ENCODE measurements around the gene SMS.
"Not testable (repeated sequence)": the region's sequence is repeated elsewhere in the genome, so short reads cannot be mapped to it uniquely, and the experiment has no call there.

Gene SMS

DNA sequence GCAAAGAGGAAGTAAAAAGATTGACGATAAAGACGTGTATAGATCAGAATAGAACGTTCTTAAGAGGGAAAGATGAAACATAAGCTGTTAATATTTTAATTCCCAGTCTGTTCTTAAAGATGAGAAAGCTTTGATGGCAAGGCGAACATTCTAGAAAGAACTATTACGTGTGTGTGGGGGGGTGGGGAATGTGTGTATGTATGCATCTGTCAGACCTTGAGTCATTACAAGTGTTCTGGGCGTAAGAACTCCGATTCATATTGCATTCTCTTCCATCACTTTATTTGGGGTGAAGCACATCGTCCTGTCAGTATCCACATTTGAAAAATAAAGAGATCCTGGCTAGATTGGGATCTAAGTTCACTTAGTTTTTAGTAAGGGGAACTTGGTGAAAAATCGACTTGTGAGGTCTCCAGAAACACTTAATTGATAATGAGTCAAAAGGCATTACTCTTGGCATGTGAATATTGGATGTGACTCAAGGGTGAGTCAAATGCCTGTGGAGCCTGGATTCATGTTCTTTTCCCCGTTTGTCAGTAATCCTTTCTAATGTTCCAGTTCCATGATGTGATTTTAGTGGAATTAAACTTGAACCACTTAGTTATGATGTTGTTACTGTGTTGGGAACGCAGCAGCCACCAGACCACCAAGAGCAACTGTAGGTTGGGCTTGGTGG is 3.1 kb downstream of the SMS start:
- Mint-ChIP-seq H3K27ac (no peak overlapping the region), H3K27me3 (no peaks in the 10 kb centered on the region), H3K4me3 (peak overlapping the region; percentile 14 to 52), H3K9me3 (no peaks in the 10 kb centered on the region), H3K36me3 (peaks cover 12 to 24% of the 10 kb centered on the region in 2 donors), H3K4me1 (peaks cover 19 to 32% of the 10 kb centered on the region in 2 donors)
- ATAC-seq (replicated peaks) (no peak), DNase-seq (no peak)

DNA sequence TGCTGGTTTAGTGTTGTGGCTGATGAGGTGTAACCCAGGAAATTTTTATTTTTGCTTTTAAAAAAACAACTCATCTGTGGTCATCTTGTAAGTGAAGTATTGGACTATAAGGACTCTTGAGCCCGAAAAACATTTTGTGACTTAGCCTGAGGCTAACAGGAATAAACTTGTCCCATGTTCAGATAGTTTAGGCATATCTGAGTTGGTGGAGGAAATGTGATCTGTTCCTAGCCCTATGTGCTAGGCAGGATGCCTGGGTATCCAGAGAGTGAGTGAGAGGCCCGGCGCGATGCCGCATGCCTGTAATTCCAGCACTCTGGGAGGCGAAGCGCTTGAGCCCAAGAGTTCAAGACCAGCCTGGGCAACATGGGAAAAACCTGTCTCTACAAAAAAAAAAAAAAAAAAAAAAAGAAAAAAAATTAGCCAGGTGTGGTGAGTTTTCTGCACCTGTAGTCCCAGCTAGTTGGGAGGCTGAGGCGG is 3.7 kb downstream of the SMS start:
- Mint-ChIP-seq H3K4me1 (peaks cover 19 to 32% of the 10 kb centered on the region in 2 donors), H3K4me3 (no peak overlapping the region), H3K27ac (no peak overlapping the region), H3K27me3 (no peaks in the 10 kb centered on the region), H3K9me3 (no peaks in the 10 kb centered on the region), H3K36me3 (peaks cover 13 to 25% of the 10 kb centered on the region in 2 donors)
- no peak for ATAC-seq (replicated peaks)
- DNase-seq: no peak

DNA sequence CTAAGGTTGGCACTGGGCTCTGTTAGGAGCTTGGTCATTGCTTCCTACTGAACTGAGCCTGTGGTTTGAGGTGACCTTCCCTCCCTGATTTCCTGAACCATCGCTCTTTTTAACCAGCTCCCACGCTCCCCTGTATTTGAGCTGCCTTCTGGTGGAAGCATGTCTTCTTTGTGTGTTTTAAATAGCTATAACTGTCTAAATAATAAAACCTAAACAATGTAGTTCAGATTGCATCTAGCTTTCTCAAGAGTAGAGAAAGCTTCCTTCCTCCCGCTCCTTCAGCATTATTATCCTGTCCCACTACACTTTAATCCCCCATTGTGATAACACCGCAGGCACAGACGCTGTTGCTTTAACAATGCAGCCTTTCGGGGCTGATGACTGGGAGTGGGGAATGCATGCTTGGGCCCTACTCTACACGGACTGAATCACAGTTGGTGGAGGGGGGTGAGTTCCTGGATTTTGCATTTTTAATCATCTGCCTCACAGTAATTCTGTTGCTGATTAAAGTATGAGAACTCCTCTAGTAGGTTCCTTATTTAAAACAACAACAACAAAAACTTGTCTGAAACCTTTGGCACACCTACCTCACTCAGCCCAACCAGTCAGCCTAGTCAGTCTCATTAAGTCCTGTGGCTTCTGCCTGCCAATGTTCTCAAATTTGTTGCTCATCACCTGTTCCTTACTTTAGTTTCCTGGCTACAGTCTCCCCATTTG is 6.6 kb downstream of the SMS start:
- ATAC-seq (replicated peaks): no peak
- Mint-ChIP-seq H3K9me3 (no peaks in the 10 kb centered on the region), H3K27me3 (no peaks in the 10 kb centered on the region), H3K36me3 (peaks cover 19 to 30% of the 10 kb centered on the region in 2 donors), H3K4me1 (peaks cover 18 to 37% of the 10 kb centered on the region in 2 donors), H3K4me3 (no peak overlapping the region), H3K27ac (no peak overlapping the region)
- no peak for DNase-seq

DNA sequence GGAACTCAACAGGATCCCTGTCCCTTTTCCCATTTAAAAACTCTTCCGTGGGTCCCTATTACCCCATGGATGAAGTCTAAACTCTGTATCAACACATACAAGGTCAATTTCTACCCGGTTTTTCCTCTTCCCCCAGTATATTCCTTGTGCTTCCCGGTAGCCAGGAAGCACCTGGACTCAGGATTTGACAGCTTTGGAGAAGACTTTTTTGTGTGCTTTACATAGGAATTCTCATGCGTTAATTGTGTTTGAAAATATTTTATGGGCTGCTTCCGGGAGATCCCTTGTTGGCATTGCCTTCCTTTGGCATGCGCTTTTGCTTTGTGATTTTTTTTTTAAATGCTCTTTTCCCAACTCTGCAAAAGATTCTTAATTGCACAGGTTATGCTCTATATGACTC is 7.2 kb downstream of the SMS start:
- Mint-ChIP-seq H3K27me3 (no peaks in the 10 kb centered on the region), H3K27ac (no peak overlapping the region), H3K36me3 (peaks cover 16 to 25% of the 10 kb centered on the region in 2 donors), H3K4me3 (no peak overlapping the region), H3K9me3 (no peaks in the 10 kb centered on the region), H3K4me1 (peaks cover 13 to 31% of the 10 kb centered on the region in 2 donors)
- no peak for DNase-seq
- ATAC-seq (replicated peaks): no peak

DNA sequence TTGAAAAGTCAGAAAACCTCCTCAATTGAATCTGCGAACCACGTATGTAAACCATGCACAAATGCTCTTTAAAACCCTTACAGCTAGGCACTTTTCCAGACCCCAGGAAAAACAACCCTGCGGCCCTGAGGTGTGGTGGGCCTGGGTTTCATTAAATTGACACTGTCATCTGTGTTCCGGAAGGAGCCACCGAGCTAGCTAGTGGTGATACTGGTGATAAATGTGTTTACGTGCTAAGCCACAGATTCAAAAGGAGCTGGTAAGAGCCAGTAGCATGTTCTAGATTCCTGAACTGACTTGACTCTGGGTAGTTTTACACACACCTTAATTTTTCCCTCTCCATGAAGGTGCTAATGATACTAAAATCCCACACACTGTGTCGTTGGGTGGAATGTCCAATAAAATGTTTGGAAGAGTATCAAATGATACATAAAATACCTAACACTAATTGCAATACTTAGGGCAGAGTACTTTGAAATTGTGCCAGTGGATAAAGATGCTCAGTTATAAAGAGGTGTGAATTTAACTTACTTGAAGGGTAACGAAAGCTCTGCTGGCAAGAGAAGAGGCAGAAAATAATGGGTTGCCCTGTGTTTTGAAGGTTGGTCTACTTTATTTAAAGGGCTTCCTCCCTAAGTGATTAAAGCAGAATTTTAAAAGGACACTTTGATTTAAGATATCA is 8.5 kb downstream of the SMS start:
- H3K4me3 Mint-ChIP-seq: no peak overlapping the region

DNA sequence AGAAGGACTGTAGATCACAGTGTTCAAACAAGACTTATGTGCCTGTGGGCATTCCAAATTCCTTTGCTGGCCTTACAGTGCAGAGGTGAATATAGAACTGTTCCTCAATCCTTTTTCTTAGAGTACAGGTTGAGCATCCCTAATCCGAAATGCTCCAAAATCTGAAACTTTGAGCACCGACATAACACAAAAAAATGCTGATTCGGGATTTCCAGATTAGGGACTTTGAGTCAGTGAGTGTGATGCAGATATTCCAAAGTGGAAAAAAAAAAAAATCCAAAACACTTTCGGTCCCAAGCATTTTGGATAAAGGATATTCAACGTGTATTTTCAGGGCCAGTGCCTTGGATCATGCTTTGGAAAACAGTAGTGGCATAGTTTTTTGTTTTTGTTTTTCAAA is 9.2 kb downstream of the SMS start:
- Mint-ChIP-seq H3K27ac (no peak overlapping the region), H3K27me3 (no peaks in the 10 kb centered on the region), H3K4me3 (no peak overlapping the region), H3K9me3 (no peaks in the 10 kb centered on the region), H3K4me1 (peaks cover 13 to 29% of the 10 kb centered on the region in 2 donors), H3K36me3 (peaks cover 13 to 20% of the 10 kb centered on the region in 2 donors)
- DNase-seq (no peak), ATAC-seq (replicated peaks) (no peak)

More for the DNA sequence above, 8.5 kb downstream of the SMS start:
- peaks cover 13 to 20% of the 10 kb centered on the region in 2 donors for H3K36me3 Mint-ChIP-seq
- H3K27ac Mint-ChIP-seq: no peak overlapping the region
- H3K4me1 Mint-ChIP-seq: peaks cover 13 to 29% of the 10 kb centered on the region in 2 donors
- DNase-seq (no peak), ATAC-seq (replicated peaks) (no peak)
- H3K9me3 Mint-ChIP-seq: no peaks in the 10 kb centered on the region
- no peaks in the 10 kb centered on the region for H3K27me3 Mint-ChIP-seq

DNA sequence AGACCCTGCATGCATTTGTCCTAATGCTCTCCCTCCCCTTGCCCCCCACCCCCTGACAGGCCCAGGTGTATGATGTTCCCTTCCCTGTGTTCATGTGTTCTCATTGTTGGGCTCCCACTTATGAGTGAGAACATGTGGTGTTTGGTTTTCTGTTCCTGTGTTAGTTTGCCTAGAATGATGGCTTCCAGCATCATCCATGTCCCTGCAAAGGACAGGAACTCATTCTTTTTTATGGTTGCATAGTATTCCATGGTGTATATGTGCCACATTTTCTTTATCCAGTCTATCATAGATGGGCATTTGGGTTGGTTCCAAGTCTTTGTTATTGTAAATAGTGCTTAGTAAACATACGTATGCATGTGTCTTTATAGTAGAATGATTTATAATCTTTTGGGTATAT is 10.0 kb downstream of the SMS start:
- not testable (repeated sequence) for H3K4me3 Mint-ChIP-seq; H3K27ac Mint-ChIP-seq; DNase-seq; H3K27me3 Mint-ChIP-seq; H3K9me3 Mint-ChIP-seq; ATAC-seq (replicated peaks)
- H3K36me3 Mint-ChIP-seq: peaks cover 15 to 22% of the 10 kb centered on the region in 2 donors
- peaks cover 17 to 35% of the 10 kb centered on the region in 2 donors for H3K4me1 Mint-ChIP-seq

DNA sequence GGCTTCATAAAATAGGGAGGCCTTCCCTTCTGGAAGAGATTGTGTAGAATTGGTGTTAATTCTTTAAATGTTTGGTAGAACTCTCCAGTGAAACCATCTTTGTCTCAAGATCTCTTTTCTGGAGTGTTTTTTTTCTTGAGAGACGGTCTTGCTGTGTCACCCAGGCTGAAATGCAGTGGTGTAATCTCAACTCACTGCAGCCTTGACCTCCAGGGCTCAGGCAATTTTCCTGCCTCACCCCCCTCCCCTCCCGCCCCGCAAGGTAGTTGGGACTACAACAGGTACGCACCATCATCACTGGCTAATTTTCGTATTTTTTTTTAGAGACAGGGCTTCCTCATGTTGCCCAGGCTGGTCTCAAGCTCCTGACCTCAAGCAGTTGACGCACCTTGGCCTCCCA is 12.1 kb downstream of the SMS start:
- H3K4me3 Mint-ChIP-seq: no peak overlapping the region
- H3K27ac Mint-ChIP-seq: no peak overlapping the region
- H3K4me1 Mint-ChIP-seq: peaks cover 15 to 25% of the 10 kb centered on the region in 2 donors
- peaks cover 0 to 5% of the 10 kb centered on the region in 2 donors for H3K27me3 Mint-ChIP-seq
- ATAC-seq (replicated peaks) (no peak), DNase-seq (no peak)
- H3K9me3 Mint-ChIP-seq: no peaks in the 10 kb centered on the region
- peaks cover 12 to 21% of the 10 kb centered on the region in 2 donors for H3K36me3 Mint-ChIP-seq

DNA sequence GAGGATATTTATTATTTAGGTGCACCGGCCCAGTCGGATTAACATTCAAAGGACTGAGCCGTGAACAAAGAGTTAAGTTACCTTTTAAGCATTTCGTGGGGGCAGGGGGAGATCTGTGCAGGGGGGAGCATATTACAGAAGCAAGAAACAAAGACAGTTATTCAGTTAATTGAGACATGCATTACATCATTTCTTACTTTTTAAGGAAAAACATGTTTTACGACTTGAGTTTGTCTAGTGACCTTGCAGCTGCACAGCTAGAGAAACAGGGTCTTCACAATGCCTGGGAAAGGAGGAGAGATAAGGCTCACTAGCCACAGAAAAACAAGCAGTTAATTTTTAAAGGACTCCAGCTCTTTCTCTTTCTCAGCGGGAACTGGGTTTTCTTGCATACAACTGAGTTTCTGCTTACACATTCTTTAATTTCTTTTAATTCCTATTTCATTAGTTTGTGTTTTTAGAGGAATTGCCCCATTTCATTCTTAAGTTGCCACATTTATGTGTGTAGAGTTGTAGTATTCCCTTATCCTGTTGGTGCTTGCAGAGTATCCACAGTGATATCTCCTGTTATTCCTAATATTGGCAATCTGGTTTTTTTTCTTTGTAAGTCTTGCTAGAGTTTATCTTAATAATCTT is 12.8 kb downstream of the SMS start:
- H3K4me3 Mint-ChIP-seq; ATAC-seq (replicated peaks); H3K9me3 Mint-ChIP-seq; H3K27me3 Mint-ChIP-seq; DNase-seq: not testable (repeated sequence)
- Mint-ChIP-seq H3K27ac (peak overlapping the region; percentile 31), H3K36me3 (peaks cover 12 to 17% of the 10 kb centered on the region in 2 donors), H3K4me1 (peaks cover 12 to 22% of the 10 kb centered on the region in 2 donors)

DNA sequence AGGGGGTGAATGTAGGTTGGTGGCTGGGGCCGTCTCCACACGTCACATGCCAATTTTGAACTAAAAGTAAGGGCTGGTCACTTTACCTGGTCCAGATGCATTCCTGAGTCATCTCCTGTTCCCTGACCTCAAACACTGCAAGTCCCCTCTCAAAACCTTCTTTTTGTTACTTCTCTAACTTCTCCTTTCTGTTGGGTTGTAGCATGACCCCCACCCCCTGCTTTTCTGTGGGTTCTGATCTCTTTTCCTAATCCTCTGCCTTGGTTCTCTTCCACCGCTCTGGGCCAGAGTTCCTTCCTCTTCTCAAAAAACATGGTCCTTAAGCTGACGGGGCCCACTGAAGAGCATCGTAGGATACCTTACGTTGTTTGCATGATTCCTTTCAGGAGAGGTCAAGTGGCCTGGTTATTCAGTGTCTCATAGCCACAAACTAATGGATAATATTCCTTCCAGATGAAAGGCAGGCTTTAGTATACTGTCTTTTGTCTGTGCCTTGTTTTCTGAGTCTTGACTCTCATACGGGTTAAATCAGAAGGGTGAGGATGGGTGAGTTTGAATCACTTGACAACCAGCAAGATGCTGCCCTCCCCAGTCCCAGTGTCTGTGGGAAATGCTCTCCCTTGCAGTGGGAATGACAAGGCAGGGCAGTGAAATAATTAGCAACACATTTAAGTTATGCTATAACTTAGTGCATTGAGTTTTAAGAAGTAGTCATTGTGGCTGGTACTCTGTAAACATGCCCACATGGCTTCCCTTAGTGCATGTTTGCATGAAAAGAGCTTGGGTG is 15.1 kb downstream of the SMS start:
- no peaks in the 10 kb centered on the region for H3K9me3 Mint-ChIP-seq
- peak overlapping the region; percentile 15 for H3K27ac Mint-ChIP-seq
- no peak overlapping the region for H3K4me3 Mint-ChIP-seq

DNA sequence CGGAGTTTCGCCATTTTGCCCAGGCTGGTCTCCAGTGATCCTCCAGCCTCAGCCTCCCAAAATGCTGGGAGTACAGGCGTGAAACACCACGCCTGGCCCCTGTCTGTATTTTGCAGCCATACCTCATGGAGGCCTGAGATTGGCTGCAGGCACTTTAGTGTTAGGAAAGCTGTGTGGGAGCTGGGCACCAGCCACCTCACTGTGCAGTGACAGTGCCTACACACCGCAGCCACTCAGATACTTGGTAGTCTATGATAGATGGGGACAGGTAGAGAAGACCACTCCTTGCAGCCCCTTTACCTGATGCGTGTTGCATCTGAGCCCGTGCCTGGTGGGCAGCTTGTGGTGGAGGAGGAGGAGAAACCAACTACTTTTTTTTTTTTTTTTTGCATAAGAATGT is 16.3 kb downstream of the SMS start:
- no peaks in the 10 kb centered on the region for H3K9me3 Mint-ChIP-seq
- H3K27ac Mint-ChIP-seq: no peak overlapping the region
- ATAC-seq (replicated peaks) (no peak), DNase-seq (no peak)
- no peak overlapping the region for H3K4me3 Mint-ChIP-seq
- H3K27me3 Mint-ChIP-seq: peaks cover 0 to 5% of the 10 kb centered on the region in 2 donors
- H3K4me1 Mint-ChIP-seq: peaks cover 33 to 45% of the 10 kb centered on the region in 2 donors
- H3K36me3 Mint-ChIP-seq: peaks cover 6 to 23% of the 10 kb centered on the region in 2 donors

More for the DNA sequence above, 15.1 kb downstream of the SMS start:
- DNase-seq: no peak
- ATAC-seq (replicated peaks): no peak
- H3K27me3 Mint-ChIP-seq: peaks cover 0 to 5% of the 10 kb centered on the region in 2 donors
- H3K36me3 Mint-ChIP-seq: peaks cover 5 to 19% of the 10 kb centered on the region in 2 donors
- peaks cover 27 to 40% of the 10 kb centered on the region in 2 donors for H3K4me1 Mint-ChIP-seq

DNA sequence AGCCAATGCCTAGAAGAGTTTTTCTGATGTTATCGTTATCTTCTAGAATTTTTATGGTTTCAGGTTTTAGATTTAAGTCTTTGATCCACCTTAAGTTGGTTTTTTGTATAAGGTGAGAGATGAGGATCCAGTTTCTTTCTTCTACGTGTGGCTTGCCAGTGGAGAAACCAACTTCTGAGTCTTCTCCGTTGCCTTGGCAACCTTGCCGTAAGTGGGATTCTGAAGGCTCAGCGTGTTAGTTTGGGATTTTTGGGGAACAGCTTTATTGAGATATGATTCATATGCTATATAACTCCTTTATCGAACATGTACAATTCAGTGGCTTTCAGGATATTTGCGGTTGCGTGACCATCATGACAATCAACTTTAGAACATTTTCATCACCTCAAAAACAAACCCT is 17.7 kb downstream of the SMS start:
- Mint-ChIP-seq H3K9me3 (no peaks in the 10 kb centered on the region), H3K4me1 (peaks cover 34 to 51% of the 10 kb centered on the region in 2 donors), H3K36me3 (peaks cover 6 to 23% of the 10 kb centered on the region in 2 donors), H3K4me3 (no peak overlapping the region), H3K27me3 (peaks cover 0 to 5% of the 10 kb centered on the region in 2 donors), H3K27ac (no peak overlapping the region)
- ATAC-seq (replicated peaks) (no peak), DNase-seq (no peak)

DNA sequence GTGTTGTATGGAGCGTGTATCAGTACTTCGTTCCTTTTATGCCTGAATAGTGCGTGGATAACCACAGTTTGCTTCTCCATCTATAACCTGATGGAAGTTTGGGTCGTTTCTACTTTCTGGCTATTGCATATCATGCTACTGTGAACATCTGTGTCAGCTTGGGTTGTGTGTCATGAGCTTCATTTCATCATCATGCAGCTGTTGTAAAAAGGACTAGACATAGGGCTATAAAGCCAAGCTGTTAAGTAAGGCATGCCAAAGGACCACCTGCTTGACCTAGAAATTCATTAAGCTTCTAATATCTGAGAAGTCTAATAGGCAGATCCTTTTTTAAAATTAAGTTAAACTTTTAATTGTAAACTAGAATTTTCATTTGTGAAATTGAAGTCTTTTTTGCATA is 18.4 kb downstream of the SMS start:
- no peak for ATAC-seq (replicated peaks)
- H3K27ac Mint-ChIP-seq: no peak overlapping the region
- peaks cover 33 to 47% of the 10 kb centered on the region in 2 donors for H3K4me1 Mint-ChIP-seq

More for the DNA sequence above, 18.4 kb downstream of the SMS start:
- peaks cover 0 to 5% of the 10 kb centered on the region in 2 donors for H3K27me3 Mint-ChIP-seq
- H3K9me3 Mint-ChIP-seq: no peaks in the 10 kb centered on the region
- DNase-seq: no peak
- peaks cover 5 to 20% of the 10 kb centered on the region in 2 donors for H3K36me3 Mint-ChIP-seq
- H3K4me3 Mint-ChIP-seq: no peak overlapping the region

All from stimulated activated naive B cell treated with anti-CD40 and anti-IgM and Interleukin-4, amounts not matched to agents 10 μg/mL and 1 μg/mL and 100 μg/mL, for 72 hours (primary cell).